Measurements from ENCODE around the gene MMRN1.

Gene MMRN1

DNA sequence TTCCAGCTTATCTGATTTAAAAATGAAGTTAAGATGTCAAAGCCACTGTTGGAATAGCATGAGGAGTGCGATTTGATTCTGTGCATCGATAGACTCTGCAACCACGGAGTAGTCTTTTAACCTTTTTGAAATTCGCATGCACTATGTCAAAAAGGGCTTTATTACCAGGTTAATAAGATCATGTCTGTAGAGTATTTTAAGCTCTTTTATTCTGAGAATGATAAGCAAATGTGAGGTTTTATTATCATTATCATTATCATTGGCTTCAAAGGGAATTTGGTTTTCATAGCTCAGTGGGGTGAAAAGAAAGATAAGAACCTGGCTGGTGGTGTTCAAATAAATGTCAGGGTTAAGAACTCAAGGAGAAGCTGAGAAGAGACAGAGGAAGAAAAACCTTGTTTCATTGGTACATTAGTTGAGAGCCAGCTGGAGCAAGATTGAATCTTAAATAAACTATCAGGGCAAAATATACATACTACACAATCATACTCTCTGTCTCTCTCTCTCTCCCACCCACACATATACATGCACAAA, 102.6 kb downstream of the MMRN1 start:
- no peak for DNase-seq (ENCODE audit: low read depth in 3 of 3)

DNA sequence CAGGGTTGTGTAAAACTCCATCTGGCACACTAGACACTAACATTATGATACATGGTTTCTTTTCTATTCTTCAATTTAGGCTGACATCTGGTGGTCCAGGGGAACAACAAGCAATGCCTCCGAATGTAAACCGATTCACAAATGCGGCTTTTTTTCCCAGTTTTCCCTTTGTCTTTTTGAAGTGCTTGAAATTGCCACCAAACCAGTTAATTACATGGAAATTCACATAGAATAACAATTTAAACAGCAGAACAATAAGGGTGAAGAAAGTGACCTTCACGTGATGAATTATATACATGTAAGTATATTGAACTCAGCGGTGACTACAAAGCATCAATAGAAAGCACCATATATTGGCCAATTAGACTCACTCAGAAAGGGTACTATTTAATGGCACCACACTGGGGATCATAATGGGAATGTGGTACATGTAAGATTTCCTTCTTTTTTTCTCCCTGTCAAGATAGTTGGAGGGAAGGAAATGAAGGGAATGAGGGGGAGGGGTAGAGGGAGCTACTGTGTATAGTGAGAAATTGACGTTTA, 103.9 kb downstream of the MMRN1 start:
- DNase-seq (ENCODE audit: low read depth in 3 of 3) = no peak

DNA sequence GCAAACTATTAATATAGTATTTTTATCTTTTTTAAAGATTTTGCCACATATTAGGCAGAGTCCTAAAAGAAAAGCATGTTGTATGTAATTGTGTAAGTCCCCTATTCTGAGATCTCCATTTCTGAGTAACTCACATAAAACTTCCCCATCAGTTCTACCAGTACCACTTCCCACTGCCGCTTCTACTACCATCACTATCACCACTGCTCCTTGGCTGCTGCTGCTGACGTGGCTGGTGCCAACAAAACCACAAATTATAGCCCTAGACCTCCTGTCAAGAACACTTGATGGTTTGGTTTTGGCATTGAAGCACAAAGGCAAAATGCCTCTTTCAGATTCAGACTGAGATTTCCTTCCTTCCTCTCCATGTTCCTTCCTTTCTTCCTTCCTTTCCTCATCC, 106.4 kb downstream of the MMRN1 start:
- no peak for DNase-seq (ENCODE audit: low read depth in 3 of 3)

DNA sequence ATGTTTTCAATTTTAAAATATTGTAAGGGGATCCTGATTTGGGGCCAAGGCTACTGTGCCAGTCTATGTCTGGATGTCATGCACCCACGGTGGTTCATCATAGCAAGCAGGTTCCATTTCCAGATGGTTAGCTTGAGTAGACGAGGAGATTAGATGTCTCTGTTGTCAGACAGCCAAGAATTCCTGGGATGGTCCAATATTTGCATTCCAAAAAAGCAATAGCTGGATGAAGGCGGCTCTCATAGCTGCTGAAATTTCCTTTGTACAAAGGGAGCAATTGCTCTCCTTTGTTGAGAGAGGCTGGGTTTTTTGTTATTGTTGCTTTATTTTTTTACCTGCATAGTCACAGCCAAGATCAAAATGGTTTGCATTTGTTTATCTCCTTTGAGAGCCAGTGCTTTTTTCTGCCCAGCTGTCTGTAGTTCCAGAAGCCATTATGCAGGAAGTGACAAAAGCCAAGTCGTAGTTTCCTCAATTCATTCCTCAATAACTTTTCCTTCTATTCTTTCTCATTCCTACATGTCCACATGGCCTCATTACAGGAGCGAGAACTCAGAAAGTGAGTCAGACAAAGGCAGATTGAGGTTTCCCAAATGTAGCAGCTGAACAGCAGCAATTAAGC, 107.9 kb downstream of the MMRN1 start:
- no peak for DNase-seq (ENCODE audit: low read depth in 3 of 3)

Data from stimulated activated CD4-positive, alpha-beta T cell treated with anti-CD3 and anti-CD28 coated beads, TNF-alpha, amount 100 ng/mL, for 4 hours (primary cell).